Activated T-helper 17 cell treated with anti-CD3 and anti-CD28 coated beads, Interleukin-2, amount 50 U/mL, for 72 hours (primary cell): Measurements from ENCODE around the gene BCO2. TPM values are rescaled to one million over a fixed set of nuclear protein-coding genes. Genes with fewer than 3 reads are reported as not detected.

Experiments used
- ATAC-seq: fragments of 150-1000 bp; cut with Tn5 transposase; replicated peaks from 2 replicates; pipeline ENCODE4 v1.10.0; 2021; ENCODE audit warnings: mild to moderate bottlenecking, moderate library complexity
- H3K27ac Mint-ChIP-seq: one replicate; pipeline ENCODE4 v1.8.0; 2022; ENCODE audit warnings: mixed read lengths
- H3K27me3 Mint-ChIP-seq: one replicate; pipeline ENCODE4 v1.8.0; 2022; ENCODE audit warnings: mixed read lengths
- H3K36me3 Mint-ChIP-seq: one replicate; pipeline ENCODE4 v1.8.0; 2022; ENCODE audit warnings: low read depth, mild to moderate bottlenecking, mixed read lengths
- H3K4me1 Mint-ChIP-seq: one replicate; pipeline ENCODE4 v1.8.0; 2022; ENCODE audit warnings: mixed read lengths
- H3K4me3 Mint-ChIP-seq: one replicate; pipeline ENCODE4 v1.8.0; 2022; ENCODE audit warnings: mild to moderate bottlenecking, mixed read lengths
- H3K9me3 Mint-ChIP-seq: one replicate; pipeline ENCODE4 v1.8.0; 2022; ENCODE audit warnings: mixed read lengths
- total RNA-seq, 2 donors: library from RNA; stranded (reverse); gene quantifications; one replicate each; pipeline ENCODE4 v1.2.3, GENCODE V29; 2022

Gene BCO2
- total RNA-seq, 2 donors from 2014 or later = 2.4 to 5.0 TPM

DNA sequence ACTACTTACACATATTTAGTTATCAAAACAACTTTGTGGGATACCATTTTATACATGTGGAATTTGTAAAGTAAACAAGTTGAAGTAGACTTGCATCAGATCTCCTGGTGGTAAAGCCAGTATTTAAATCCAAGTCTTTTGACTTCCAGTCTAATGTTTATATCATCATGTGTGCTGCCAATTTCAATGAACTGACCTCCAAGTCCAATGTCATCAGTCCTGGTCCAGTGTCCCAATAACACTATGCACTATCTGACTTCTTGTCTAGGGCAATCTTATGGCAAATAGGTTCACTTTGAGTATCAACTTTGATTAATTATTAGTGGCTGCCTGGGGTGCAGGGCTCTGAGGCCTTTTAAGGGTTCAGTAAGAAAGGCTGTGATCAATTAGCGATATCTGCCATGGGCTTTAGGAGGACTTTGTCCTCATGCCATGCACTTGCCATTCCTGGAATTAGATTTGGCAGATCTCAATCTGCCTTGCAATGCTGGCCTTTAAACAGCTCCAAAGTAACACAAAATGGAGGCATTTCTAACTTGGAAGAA is 41.3 kb downstream of the BCO2 start:
- no peak overlapping the region for H3K4me3 Mint-ChIP-seq
- peaks cover 10% of the 10 kb centered on the region for H3K4me1 Mint-ChIP-seq
- H3K27ac Mint-ChIP-seq = no peak overlapping the region
- no peaks in the 10 kb centered on the region for H3K27me3 Mint-ChIP-seq
- H3K36me3 Mint-ChIP-seq = no peaks in the 10 kb centered on the region
- ATAC-seq = no peak
- no peaks in the 10 kb centered on the region for H3K9me3 Mint-ChIP-seq

GRCh38 chr11:112219476-112220232 is 44.3 kb downstream of the BCO2 start:
- Mint-ChIP-seq H3K27ac (no peak overlapping the region), H3K4me3 (no peak overlapping the region), H3K27me3 (no peaks in the 10 kb centered on the region), H3K36me3 (no peaks in the 10 kb centered on the region), H3K9me3 (no peaks in the 10 kb centered on the region), H3K4me1 (peaks cover 5% of the 10 kb centered on the region)
- peak; percentile 99 for ATAC-seq

DNA sequence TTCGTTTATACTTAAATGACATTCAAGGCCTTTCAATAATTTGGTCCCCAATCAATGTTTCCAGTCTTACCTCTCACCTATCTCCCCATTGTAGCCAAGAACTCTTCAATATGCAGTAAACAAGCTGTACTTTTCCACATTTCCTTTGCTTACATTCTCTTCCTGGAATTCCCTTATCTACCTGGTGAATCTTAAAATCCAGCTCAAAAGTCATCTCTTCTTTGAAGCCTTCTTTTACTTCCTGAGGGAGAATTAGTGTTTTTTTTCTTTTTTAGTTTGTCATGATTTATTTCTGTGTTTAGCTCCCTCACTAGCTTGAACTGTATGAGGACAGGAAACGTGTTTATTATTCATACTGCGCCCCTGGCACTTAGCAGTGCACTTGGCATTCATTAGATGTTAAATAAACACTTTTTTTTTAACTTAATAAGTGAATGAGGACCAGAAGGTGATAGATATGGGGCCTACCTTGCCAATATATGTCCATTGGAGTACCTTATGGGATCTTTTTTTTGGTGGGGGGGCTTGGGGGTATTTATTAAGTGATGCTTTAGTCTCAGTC is 46.0 kb downstream of the BCO2 start:
- ATAC-seq = no peak
- Mint-ChIP-seq H3K36me3 (no peaks in the 10 kb centered on the region), H3K4me3 (no peak overlapping the region)

GRCh38 chr11:112222303-112222702 is 47.0 kb downstream of the BCO2 start:
- H3K27ac Mint-ChIP-seq = no peak overlapping the region
- peaks cover 9% of the 10 kb centered on the region for H3K4me1 Mint-ChIP-seq
- H3K9me3 Mint-ChIP-seq = no peaks in the 10 kb centered on the region
- peaks cover 2% of the 10 kb centered on the region for H3K36me3 Mint-ChIP-seq
- ATAC-seq = no peak
- H3K4me3 Mint-ChIP-seq = no peak overlapping the region
- no peaks in the 10 kb centered on the region for H3K27me3 Mint-ChIP-seq

More for the DNA sequence above, 46.0 kb downstream of the BCO2 start:
- no peaks in the 10 kb centered on the region for H3K27me3 Mint-ChIP-seq
- no peak overlapping the region for H3K27ac Mint-ChIP-seq
- H3K4me1 Mint-ChIP-seq = peaks cover 5% of the 10 kb centered on the region
- no peaks in the 10 kb centered on the region for H3K9me3 Mint-ChIP-seq

GRCh38 chr11:112223121-112223520 is 47.8 kb downstream of the BCO2 start:
- H3K9me3 Mint-ChIP-seq = no peaks in the 10 kb centered on the region
- H3K36me3 Mint-ChIP-seq = peaks cover 10% of the 10 kb centered on the region
- H3K27ac Mint-ChIP-seq = no peak overlapping the region
- peaks cover 12% of the 10 kb centered on the region for H3K4me1 Mint-ChIP-seq
- no peak overlapping the region for H3K4me3 Mint-ChIP-seq
- no peaks in the 10 kb centered on the region for H3K27me3 Mint-ChIP-seq
- no peak for ATAC-seq

DNA sequence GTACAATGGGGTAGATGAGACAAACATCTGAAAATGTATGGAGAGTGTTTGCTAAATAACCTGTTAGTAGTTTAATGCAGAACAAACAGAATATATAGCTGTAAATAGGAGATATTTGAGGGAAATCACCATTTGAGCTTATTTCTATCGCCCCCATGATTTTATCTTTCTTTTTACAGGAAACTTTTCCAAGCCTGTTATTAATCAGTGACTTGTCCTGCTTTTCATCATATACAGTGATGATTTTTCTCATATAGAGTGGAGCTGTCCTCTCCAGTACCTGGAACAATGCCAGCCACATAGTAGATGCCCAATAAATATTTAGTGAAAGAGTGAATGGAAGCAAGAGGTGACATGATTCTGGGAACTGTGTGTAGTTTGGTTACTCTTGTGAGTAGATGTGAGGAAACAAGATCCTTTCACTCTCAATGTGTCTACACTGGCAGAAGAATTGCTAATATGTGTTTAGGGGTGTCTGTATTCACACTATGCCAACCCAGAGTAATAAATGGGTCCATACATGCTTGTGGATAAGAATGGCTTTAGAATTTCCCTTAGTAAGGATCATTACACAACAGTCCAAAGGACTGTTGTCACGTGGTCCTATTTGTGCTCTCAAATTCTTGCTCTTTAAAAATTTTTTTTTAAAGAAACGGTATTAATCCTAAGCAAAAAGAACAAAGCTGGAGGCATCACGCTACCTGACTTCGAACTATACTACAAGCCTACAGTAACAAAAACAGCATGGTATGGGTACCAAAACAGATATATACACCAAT is 48.6 kb downstream of the BCO2 start:
- no peak for ATAC-seq
- peak overlapping the region; percentile 92 for H3K4me3 Mint-ChIP-seq

DNA sequence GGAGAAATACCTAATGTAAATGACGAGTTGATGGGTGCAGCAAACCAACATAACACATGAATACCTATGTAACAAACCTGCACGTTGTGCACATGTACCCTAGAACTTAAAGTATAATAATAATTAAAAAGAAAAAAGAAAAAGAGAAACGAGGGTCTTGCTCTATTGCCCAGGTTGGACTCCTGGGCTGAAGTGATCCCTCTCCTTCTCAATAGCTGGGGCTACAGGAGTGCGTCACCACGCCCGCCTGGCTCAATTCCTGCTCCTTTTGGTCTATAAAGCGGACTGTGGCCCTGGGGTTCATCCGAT is 50.4 kb downstream of the BCO2 start:
- ATAC-seq = no peak
- H3K27me3 Mint-ChIP-seq = no peaks in the 10 kb centered on the region
- H3K36me3 Mint-ChIP-seq = peaks cover 36% of the 10 kb centered on the region
- peak overlapping the region; percentile 92 for H3K4me3 Mint-ChIP-seq
- H3K4me1 Mint-ChIP-seq = peaks cover 7% of the 10 kb centered on the region
- H3K27ac Mint-ChIP-seq = peak overlapping the region; percentile 97
- H3K9me3 Mint-ChIP-seq = no peaks in the 10 kb centered on the region

More for the DNA sequence above, 48.6 kb downstream of the BCO2 start:
- Mint-ChIP-seq H3K27me3 (no peaks in the 10 kb centered on the region), H3K9me3 (no peaks in the 10 kb centered on the region), H3K36me3 (peaks cover 18% of the 10 kb centered on the region), H3K27ac (no peak overlapping the region), H3K4me1 (peaks cover 12% of the 10 kb centered on the region)

- peak within 1 kb of the TSS; percentile 92 for H3K4me3 Mint-ChIP-seq
- H3K27ac Mint-ChIP-seq = peak within 1 kb of the TSS; percentile 97
- peaks cover 41% of the 10 kb centered on the region for H3K36me3 Mint-ChIP-seq
- no peaks in the 10 kb centered on the region for H3K27me3 Mint-ChIP-seq
- H3K4me1 Mint-ChIP-seq = peaks cover 7% of the 10 kb centered on the region
- peak; percentile 98 for ATAC-seq
- no peaks in the 10 kb centered on the region for H3K9me3 Mint-ChIP-seq
Measured at GRCh38 chr11:112226062-112226830, 50.9 kb downstream of the BCO2 start, which contains the start of gene PTS. TSS of gene PTS (plus strand) at chr11:112226428. CDS start at chr11:112226444, 16 bp downstream.

- peak; percentile 66 for ATAC-seq
- peak overlapping the region; percentile 97 for H3K27ac Mint-ChIP-seq
- H3K36me3 Mint-ChIP-seq = peaks cover 48% of the 10 kb centered on the region
- H3K27me3 Mint-ChIP-seq = no peaks in the 10 kb centered on the region
- no peaks in the 10 kb centered on the region for H3K9me3 Mint-ChIP-seq
- peak overlapping the region; percentile 92 for H3K4me3 Mint-ChIP-seq
- H3K4me1 Mint-ChIP-seq = peaks cover 7% of the 10 kb centered on the region
Measured at GRCh38 chr11:112226831-112227401, 51.6 kb downstream of the BCO2 start.

DNA sequence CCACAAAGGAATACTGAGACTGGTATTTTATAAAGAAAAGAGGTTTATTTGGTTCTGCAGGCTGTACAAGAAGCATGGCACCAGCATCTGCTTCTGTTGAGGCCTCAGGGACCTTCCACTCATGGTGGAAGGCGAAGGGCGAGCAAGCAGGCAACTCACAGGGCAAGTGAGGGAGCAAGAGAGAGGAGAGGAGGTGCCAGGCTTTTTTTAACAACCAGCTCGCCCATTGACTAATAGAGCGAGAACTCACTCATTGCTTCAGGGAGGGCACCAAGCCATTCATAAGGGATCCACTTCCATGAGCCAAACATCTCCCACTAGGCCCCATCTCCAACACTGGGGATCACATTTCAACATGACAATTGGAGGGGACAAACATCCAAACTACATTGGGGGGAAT is 52.2 kb downstream of the BCO2 start:
- peak overlapping the region; percentile 97 for H3K27ac Mint-ChIP-seq
- peaks cover 54% of the 10 kb centered on the region for H3K36me3 Mint-ChIP-seq

DNA sequence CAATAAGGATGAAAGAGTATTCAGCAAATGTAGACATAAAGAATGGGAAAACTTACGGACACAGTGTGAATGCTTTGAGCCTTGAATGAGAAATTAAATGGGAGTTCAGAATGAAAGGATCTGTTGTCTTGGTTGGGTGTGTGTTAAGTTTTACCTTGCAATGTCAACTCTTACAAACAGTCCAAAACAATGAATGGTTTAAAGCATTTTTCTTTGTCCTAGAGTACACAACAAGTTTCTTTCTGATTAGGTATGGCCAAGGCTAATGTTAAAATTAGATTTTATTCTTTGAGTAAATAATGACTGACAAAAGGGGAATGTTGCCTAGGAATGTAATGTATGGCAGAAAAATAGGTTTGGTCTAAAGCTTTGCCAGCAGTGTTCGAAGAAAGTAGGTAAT is 53.4 kb downstream of the BCO2 start:
- Mint-ChIP-seq H3K27ac (peak overlapping the region; percentile 17), H3K36me3 (peaks cover 65% of the 10 kb centered on the region), H3K4me3 (no peak overlapping the region)

More for the DNA sequence above, 52.2 kb downstream of the BCO2 start:
- Mint-ChIP-seq H3K4me3 (peak overlapping the region; percentile 92), H3K9me3 (no peaks in the 10 kb centered on the region), H3K27me3 (no peaks in the 10 kb centered on the region), H3K4me1 (peaks cover 7% of the 10 kb centered on the region)
- no peak for ATAC-seq

GRCh38 chr11:112229159-112229558 is 53.8 kb downstream of the BCO2 start:
- Mint-ChIP-seq H3K9me3 (no peaks in the 10 kb centered on the region), H3K4me3 (no peak overlapping the region), H3K4me1 (peaks cover 7% of the 10 kb centered on the region), H3K27me3 (no peaks in the 10 kb centered on the region), H3K36me3 (peaks cover 69% of the 10 kb centered on the region), H3K27ac (peak overlapping the region; percentile 17)
- ATAC-seq = no peak

More for the DNA sequence above, 53.4 kb downstream of the BCO2 start:
- H3K4me1 Mint-ChIP-seq = peaks cover 7% of the 10 kb centered on the region
- H3K27me3 Mint-ChIP-seq = no peaks in the 10 kb centered on the region
- H3K9me3 Mint-ChIP-seq = no peaks in the 10 kb centered on the region
- no peak for ATAC-seq

- ATAC-seq = no peak
- Mint-ChIP-seq H3K27ac (no peak overlapping the region), H3K27me3 (no peaks in the 10 kb centered on the region), H3K4me3 (no peak overlapping the region), H3K36me3 (peaks cover 75% of the 10 kb centered on the region), H3K4me1 (peaks cover 7% of the 10 kb centered on the region), H3K9me3 (no peaks in the 10 kb centered on the region)
Measured at GRCh38 chr11:112229746-112230433, 54.6 kb downstream of the BCO2 start.
